ENCODE data around the gene CCNO. TPM values are rescaled to one million over a fixed set of nuclear protein-coding genes. Genes with fewer than 3 reads are reported as not detected.

The CCNO gene
- total RNA-seq, 1 experiment from 2014 or later, result 12.1 TPM

DNA sequence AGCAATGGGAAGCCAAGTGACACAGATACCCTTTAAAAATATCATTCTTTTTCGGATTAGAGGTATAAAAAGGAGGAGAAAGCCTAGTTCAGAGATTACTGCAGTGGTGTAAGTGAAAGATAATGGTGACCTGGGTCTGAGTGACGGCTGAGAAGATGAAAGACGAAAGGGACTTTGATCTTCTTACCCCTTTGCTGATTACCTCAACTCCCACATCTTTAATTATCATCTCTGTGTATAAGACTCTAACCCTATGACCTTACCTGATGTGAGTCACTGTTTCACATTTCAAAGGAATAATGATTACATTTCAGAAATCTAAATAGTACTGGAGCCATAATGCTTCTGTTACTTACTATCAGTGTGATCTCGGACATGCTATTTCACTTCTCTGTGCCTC lies 21.4 kb upstream of the CCNO start:
- Histone ChIP-seq H3K9ac (ENCODE audit: low read length) (no peak overlapping the region), H4K20me1 (ENCODE audit: insufficient read depth) (no peaks in the 10 kb centered on the region), H3K4me3 (replicated peaks in 1 of 2; ENCODE audit: low read depth in 1 of 2, low read length in 2 of 2) (no peak overlapping the region), H3K4me2 (ENCODE audit: low read length) (no peak overlapping the region), H3K79me2 (ENCODE audit: insufficient read depth, low read length) (no peaks in the 10 kb centered on the region), H3K9me2 (ENCODE audit: insufficient read depth) (no peaks in the 10 kb centered on the region), H2AFZ (ENCODE audit: low read depth, low read length, poor library complexity, severe bottlenecking) (no peak overlapping the region), H3K27me3 (ENCODE audit: insufficient read depth, low read length) (no peaks in the 10 kb centered on the region), H3K36me3 (ENCODE audit: control insufficient read depth in 1 of 2, insufficient read depth in 2 of 2, low read length in 2 of 2) (peaks cover 9% of the 10 kb centered on the region in 2 experiments; a peak in 3 of 4 replicates), H3K4me1 (ENCODE audit: control insufficient read depth in 1 of 2, insufficient read depth in 2 of 2, low read length in 2 of 2) (peaks cover 0 to 4% of the 10 kb centered on the region in 2 experiments; a peak in 1 of 4 replicates), H3K27ac (ENCODE audit: low read depth, low read length) (no peak overlapping the region), H3K9me3 (ENCODE audit: control insufficient read depth in 1 of 2, insufficient read depth in 1 of 2, low read depth in 1 of 2, low read length in 2 of 2) (no peaks in the 10 kb centered on the region)
- RAD21 ChIA-PET (ENCODE audit: low non-redundant PET in 1 of 2, low total read pairs in 2 of 2, uncharacterized antibody in 2 of 2, unreplicated experiment in 2 of 2), result no interaction called here
- no peak for ATAC-seq
- POLR2A ChIA-PET, result no interaction called here
- intact Hi-C loops (cut with micrococcal nuclease), result no loop called here
- no TSS peak for BruUV-seq (replicated peaks)
- DNase-seq (ENCODE audit: low read depth, low spot score), result no peak
- CTCF ChIA-PET, result no interaction called here
- TF ChIP-seq, protein P1, sequence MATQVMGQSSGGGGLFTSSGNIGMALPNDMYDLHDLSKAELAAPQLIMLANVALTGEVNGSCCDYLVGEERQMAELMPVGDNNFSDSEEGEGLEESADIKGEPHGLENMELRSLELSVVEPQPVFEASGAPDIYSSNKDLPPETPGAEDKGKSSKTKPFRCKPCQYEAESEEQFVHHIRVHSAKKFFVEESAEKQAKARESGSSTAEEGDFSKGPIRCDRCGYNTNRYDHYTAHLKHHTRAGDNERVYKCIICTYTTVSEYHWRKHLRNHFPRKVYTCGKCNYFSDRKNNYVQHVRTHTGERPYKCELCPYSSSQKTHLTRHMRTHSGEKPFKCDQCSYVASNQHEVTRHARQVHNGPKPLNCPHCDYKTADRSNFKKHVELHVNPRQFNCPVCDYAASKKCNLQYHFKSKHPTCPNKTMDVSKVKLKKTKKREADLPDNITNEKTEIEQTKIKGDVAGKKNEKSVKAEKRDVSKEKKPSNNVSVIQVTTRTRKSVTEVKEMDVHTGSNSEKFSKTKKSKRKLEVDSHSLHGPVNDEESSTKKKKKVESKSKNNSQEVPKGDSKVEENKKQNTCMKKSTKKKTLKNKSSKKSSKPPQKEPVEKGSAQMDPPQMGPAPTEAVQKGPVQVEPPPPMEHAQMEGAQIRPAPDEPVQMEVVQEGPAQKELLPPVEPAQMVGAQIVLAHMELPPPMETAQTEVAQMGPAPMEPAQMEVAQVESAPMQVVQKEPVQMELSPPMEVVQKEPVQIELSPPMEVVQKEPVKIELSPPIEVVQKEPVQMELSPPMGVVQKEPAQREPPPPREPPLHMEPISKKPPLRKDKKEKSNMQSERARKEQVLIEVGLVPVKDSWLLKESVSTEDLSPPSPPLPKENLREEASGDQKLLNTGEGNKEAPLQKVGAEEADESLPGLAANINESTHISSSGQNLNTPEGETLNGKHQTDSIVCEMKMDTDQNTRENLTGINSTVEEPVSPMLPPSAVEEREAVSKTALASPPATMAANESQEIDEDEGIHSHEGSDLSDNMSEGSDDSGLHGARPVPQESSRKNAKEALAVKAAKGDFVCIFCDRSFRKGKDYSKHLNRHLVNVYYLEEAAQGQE (IDR thresholded peaks at IDR 0.05; ENCODE audit: low read depth), result no peak
- TF ChIP-seq SRF (IDR thresholded peaks at IDR 0.05; ENCODE audit: low read depth) (no peak), ZNF274 (IDR thresholded peaks at IDR 0.05; ENCODE audit: low read depth, low read length) (no peak), TCF7L2 (IDR thresholded peaks at IDR 0.05; ENCODE audit: borderline replicate concordance, extremely low read depth, insufficient read depth, insufficient read length) (no peak), CTCF (IDR thresholded peaks at IDR 0.05 in 2 of 3, conservative IDR thresholded peaks at IDR 0.05 in 1 of 3; ENCODE audit: borderline replicate concordance in 1 of 3, insufficient read depth in 1 of 3, low read depth in 2 of 3, low read length in 2 of 3) (no peak)
